GM21367 (cell line): ENCODE data around the gene SCYGR1.
"Not testable (repeated sequence)": the region's sequence is repeated elsewhere in the genome, so short reads cannot be mapped to it uniquely, and the experiment has no call there.

Source experiments
- ATAC-seq: cut with Tn5 transposase; IDR thresholded peaks from one replicate; pipeline ENCODE4 v1.9.1; 2021; ENCODE audit not compliant: unreplicated experiment

The SCYGR1 gene

DNA sequence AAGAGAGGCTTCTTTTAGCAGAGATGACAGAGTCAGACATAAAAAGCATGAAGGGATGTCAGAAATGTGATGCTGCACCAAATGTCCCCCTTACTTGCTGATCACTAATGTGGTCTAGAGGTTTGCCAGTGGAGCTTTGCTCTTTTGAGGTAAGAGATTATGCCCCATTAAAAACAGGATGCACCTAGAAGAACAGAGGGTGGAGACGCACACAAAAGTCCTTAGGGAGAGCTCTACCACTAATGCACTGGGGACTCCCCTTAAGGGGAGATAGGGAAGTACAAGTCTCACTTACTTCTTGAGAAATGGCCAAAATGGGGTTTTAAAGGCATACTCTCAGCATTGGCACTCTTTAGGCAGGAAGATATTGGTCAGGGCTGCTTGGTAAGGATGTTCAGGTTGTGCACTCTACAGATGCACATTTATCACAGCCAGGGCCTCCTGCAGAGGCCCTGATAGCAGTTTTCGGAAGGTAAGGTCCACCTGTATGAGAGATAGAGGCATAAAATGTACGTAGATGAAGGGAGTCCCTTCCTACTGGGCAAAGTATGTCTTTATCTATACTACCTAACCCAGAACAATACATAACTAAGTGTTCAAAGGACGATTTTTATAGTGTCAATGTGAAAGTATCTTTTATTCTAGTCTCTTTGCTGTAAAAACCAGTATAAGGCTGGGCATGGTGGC, 17.0 kb upstream of the SCYGR1 start:
- no peak for ATAC-seq

DNA sequence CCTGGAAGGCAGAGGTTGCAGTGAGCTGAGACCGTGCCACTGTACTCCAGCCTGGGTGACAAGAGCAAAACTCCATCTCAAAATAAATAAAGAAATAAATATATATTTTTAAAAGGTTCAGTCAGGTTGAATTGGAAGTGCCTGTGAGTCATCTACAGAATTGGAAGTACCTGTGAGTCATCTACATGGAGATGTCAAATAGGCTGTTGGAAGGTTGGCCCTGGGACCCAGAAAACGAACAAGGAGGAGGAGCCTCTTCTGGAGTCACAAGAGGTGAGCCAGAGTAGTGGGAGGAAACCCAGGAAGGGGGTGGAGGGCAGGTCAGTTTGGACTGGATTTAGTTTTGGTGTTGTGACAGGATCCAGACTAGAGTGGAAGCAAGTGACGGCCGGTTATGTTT, 15.2 kb upstream of the SCYGR1 start:
- no peak for ATAC-seq

DNA sequence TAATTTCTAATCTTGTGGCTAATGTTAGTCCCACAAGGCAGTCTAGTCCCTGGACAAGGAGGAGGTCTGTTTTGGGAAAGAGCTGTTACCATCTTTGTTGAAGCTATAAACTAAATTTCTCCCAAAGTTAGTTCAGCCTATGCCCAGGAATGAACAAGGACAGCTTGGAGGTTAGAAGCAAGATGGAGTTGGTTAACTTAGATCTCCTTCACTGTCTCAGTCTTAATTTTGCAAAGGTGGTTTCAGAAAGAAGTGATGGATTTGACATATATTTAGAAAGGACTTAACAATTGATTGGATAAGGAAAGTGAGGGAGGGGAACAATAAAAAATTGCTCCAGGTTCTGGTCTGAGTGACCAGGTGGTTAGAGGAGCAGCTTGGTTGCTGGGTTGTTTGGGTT, 14.6 kb upstream of the SCYGR1 start:
- ATAC-seq = no peak

DNA sequence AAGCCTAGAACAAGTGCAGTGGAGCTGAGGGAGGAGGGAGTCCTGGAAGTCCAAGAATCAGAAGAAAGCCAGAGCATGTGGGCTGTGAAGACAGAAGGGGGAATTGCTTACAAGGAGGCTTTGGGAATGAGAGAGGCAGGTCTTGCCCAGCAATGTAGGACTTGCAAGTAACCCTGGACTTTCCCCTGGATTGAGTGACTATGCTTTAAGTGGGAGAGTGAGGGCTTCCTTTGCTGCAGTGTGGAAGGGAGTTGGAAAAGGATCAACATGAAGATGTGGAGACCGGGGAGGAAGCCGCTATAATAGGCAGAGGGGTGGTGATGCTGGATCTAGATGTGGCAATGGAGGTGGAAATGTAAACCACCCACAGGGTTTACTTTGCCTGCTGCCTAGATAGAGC, 13.8 kb upstream of the SCYGR1 start:
- no peak for ATAC-seq

DNA sequence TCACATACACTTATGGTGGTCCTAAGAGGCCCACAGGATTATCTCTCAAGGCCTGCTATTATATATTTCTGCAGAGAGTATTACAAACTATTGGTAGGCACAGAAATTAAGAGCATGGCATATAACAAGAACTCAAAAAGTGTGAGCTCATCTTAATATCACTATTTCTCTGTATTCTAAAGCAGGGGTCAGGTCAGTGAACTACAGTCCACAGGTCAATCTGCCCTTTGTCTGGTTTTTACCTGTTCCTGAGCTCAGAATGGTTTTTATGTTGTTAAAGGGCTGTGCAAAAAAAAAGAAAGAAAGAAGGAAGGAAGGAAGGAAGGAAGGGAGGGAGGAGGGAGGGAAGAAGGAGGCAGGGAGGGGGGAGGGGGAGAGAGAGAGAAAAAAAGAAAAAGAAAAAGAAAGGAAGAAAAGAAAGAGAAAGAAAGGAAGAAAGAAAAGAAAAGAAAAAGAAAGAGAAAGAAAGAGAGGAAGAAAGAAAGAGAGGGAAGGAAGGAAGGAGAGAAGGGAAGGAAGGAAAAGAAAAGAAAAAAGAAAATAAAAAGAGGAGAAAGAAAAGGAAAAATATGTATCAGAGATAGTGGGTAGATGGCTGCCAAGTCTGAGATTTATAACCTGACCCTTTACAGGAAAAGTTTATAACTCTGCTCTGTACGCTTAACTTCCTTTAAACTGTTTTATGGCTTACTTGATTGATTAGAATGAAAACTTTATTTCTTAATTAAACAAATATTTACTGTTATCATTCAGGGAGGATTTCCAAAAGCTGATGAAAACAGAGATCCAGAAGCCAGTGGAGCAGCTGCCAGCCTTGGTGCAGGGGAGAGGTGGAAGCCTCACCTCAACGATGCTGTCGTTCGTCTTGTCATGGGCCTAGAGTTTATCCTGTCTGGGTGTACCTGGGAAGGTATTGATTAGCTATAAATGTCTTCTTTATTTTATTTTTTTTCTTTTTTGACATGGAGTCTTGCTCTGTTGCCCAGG, 11.2 kb upstream of the SCYGR1 start:
- no peak for ATAC-seq

DNA sequence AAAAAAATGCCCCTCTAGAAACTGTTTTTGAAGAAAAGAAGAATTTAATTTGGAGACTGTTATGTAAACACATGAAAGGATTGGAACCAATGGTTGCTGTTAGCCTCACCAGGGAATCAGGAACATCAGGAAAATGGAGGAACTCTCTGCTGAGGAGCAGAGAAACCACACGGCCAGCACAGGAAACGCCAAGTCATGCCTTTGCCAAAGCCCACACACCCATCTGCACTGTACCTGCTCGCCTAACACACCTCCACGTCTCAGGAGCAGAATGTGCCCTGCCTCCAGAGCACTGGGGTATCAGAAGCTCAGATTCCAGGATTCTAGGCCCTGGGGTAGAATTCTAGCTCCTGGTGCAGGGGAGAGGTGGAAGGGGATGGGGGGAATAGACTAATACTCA, 9.8 kb upstream of the SCYGR1 start:
- no peak for ATAC-seq

DNA sequence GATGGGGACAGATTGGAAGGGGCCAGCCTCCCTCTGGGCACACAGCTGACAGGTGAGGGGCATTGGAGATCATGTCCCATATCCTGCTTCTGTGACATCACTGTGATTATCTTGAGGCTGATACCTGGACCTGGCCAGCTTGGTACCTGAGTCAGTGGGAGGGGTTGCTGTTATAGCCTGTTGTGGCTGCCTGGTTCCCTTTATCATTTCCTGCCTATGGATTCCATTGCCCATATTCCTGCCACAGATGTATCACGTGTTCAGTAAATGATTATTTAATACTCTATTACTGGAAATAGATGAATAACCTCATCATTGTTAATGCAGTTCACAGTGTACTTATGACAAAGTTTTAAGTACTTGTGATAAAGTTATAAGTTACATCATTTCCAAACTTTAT, 7.8 kb upstream of the SCYGR1 start:
- no peak for ATAC-seq

DNA sequence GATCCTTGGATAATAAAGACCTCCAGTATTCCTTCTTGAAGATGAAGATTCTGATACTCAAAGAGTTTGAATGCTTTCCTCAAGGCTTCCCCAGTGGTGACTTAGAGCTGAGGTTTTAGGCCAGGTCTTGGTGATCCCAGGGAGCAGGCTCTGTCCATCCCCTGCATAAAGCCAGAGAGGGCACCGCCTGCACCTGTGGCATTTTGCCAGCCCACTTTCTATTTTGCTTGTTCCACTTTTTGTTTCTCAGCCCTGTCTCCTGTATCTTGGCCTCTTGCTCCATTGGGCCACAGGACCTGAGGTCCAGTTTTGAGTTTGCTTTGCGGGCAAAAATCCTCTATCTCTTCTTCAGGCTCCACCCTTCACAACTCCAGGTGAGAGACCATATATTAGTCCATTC, 6.7 kb upstream of the SCYGR1 start:
- ATAC-seq = no peak

DNA sequence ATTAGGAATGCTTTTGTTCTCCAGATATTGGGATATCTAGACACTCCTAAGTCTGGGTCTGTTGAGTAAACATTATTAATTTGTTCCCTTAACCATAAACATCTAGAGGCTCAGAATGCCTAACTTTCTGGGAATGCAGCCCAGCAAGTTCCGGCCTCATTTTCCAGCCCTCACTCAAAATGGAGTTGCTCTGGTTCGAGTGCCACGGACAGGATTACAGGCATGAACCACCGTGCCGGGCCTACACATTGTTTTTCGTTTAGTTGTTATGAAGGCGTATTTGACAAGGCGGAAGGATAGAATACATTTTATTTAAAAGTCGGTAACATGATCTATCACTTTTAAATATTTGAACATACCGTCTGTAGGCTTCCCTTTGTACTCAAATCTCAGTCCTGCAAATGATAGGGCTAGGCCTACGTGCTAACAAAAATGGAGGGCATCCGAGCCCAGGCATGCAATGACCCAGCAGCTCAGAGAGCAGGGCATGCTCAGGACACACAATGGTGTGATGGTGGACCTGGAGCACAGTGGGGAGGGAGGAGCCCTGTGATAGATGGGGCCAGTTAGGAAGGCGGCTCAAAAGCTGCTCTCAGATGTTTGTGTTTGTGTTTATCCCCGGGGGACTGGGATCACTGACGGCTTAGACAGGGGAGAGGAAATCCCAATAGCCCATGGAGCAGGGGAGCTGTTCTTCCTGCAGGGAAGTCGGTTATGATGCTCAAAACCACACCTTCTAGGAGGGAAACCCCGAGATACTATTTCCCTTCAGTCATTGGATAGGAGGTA, 2.9 kb upstream of the SCYGR1 start:
- no peak for ATAC-seq

DNA sequence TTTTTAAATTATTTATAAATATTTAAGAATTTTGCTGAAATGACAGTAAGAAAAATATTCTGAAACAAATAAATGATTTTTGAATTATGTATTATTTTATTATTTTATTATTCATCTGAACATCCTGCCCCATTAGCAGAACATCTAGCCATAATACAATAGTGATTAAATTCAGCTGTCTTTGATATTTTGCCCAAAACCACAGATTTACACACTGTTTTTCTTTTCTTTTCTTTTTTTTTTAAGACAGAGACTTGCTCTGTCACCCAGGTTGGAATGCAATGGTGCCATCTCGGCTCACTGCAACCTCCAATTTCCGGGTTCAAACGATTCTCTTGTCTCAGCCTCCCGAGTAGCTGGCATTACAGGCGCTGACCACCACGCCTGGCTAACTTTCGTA, 1.9 kb upstream of the SCYGR1 start:
- no peak for ATAC-seq

DNA sequence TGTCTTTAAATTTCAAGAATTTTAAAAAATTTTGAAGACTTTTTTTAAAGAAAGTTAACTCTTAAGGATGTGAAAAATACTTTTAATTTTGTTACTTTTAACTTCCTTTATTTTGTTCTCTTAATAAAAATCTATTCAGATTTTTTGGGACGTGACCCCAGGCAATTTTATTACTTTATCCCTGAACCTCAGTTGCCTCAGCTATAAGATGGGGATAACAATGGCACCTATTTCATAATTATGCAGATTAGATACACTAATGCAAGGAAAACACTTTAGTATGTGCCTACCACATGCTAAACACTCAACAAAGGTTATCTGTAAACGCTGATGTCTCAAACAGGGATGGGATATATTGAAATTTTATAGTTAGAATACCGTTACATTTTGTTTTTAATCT, 1.5 kb upstream of the SCYGR1 start:
- no peak for ATAC-seq

DNA sequence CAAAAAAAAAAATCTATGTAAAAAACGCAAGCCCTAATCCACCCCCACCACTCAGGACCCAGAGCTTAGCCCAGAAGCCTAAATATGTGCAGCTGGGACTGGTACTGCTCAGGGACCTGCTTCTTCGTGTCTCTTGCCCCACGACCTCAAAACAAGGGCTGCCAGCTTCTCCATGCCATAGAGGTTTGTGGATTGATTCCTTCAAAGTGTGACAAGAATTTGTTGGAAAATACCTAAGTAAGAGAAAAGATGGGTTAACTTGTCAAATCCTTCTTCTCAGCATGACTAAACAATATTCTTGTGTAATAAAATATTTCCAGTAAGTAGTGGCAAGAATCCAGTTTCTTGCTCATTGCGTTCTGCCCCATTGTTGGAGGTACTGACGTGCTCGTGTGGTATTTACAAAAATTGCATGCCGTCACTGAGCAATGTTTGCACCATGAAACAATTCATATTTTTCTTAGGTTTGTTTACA, 825 bp upstream of the SCYGR1 start:
- ATAC-seq = no peak

DNA sequence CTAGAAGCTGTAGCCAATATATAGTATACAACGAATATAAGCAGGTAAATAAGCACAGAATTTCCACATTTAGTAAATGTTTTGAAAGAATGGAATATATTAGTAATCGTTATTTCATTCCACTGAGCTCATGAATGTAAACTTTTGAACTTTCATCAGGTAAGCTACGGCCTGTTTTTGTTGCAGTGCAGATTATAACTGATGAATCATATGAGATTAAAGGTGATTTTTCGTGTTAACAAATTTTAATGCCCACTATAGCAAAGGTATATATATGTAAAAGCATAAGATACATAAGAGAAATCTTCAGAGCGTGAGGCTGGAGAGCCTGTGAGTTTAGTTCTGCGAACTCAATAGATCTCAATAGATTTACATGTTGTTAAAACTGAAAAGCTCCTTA, 1.1 kb downstream of the SCYGR1 start:
- no peak for ATAC-seq

DNA sequence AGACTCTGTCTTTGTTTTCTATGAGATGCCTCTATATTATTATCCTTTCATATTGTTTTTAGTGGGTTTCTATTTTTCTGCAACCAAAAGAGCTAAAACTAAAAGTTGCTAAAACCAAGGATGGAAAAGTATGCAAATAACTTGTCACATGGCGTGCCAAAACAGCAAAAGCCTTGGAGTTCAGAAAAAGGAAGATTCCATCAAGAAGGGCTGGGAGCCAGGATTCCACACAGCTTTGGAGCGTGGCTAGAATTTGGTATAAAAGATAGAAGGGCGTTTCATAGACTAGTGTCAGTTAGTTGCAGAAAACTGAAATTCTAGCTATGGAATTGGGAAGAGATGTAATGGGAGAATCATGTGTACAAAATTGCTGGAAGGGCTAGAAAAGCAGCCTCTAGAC, 4.1 kb downstream of the SCYGR1 start:
- ATAC-seq = no peak

DNA sequence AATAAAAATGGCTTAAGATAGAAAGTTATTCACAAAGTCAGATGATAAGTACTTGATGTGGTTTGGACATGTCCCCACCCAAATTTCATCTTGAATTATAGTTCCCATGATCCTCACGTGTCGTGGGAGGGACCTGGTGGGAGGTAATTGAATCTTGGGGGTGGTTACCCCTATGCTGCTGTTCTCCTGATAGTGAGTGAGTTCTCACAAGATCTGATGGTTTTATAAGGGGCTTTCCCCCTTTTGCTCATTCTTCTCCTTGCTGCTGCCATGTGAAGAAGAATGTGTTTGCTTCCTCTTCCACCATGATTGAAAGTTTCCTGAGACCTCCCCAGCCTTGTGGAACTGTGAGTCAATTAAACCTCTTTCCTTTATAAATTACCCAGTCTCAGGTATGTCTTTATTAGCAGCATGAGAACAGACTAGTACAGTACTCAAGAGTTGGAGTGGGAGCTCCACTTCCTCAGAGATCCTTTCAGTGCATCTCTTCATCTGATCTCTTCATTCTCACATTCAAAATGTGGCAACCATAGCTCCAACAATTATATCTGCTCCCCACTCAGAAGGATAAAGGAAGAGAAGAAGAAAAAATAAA, 5.4 kb downstream of the SCYGR1 start:
- not testable (repeated sequence) for ATAC-seq

DNA sequence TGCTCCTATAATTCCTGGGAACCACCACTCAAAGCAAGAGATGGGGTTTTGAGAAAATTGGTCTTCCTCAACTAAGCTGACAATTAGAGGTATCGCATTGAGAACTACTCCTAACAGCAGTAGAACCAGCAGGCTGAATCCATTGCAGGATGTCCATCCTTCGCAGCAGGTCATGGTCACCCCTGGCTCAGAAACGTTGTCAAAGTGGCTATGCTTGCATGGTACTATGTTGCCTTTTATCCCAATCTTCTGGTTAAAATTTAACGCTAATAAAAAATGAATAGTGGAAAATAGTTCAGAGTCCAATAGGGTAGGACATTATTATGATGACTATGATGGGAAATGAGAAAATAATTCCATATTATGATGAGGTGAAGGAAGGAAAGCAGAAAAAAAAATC, 8.7 kb downstream of the SCYGR1 start, which contains the start of gene TM4SF20:
Gene TM4SF20 (minus strand): TSS at position 212 of the 400 bp plus-strand sequence. CDS start 38 bp downstream, at position 174.
- ATAC-seq = no peak

DNA sequence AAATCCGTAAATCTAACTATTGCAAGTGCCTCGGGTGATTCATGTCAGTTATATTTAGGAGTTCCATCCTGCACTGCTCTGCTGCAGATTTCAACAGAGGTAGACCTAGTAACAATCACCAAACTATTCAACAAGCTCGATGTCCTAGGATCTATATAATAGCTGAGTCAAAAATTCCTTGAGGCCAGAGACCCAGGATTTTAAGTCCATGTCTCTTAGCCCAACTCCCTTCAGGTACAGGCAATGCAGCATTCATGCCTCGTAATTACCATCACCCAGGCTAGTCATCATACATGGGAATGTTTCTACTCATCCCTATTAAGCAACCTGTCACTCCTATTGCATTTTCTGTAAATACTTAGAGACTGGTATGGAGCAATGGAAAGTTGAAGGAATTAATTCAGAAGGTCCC, 9.4 kb downstream of the SCYGR1 start:
- ATAC-seq = no peak

DNA sequence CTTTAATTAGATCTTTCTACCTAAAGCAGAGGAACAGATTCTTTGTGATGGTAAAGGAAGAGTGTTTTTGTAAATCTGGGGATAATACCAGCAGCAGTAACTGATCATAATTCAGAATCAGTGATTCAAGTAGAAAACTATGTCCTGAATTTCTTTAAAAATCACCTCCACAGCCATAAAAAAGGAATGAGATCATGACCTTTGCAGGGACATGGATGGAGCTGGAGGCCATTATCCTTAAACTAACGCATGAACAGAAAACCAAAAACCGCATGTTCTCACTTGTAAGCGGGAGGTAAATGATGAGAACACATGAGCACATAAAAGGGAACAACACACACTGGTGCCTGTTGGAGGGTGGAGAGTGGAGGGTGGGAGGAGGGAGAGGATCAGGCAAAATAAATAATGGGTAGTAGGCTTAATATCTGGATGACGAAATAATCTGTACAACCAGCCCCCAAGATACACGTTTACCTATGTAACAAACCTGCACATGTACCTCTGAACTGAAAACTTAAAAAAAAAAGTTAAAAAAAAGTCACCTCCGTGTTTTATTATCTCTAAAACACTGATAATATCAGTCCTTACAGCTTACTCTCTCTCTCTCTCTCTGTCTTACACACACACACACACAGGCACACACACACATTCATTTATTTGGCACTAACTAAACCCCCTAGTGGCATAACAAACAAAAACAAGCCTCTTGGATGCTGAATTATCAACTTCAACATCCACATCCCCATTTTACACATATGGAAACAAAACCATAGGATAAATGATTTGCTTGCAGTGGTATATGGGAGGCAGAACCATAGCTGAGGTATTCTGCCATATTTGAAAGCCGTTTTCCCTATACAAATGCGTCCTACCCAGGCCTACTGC, 10.0 kb downstream of the SCYGR1 start:
- ATAC-seq = no peak

DNA sequence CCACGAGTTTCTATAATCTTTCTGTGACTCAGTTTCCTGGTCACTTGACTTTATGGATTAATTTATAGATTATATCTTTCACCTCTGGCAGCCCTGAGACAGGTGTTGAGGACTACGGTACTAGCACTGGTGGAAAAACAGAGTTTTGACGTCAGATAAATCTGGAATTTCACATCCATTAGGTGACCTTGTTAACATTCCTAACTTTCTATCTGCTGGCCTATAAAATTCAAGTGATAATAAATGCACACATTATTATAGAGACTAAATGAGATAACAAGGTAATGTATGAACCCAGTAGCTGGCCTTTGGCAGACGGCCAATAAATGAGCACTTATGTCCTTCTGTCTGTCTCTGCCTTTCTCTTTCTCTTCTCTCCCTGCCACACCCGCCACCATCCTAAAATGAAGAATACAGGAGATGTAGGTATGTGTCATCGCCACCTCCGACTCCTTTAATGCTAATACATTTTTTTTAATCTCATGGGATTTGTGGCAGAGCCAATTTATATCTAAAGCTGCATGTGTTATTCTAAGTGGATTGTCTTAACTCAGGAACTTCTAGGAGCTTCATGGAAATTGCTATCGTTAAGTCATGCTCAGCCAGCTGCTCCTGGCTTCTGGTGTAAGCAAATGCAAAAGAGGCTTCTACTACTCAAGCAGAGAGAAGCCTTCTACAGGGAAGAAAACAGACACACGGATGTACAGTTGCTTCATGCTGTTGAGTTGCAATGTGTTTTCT, 10.9 kb downstream of the SCYGR1 start:
- no peak for ATAC-seq
